HG03469 (cell line): ENCODE measurements around the gene KCNA5.

Source experiments
- ATAC-seq: cut with Tn5 transposase; IDR thresholded peaks from one replicate; pipeline ENCODE4 v1.9.1; 2021; ENCODE audit warnings: mild to moderate bottlenecking, moderate library complexity, moderate number of reproducible peaks; ENCODE audit not compliant: unreplicated experiment

KCNA5 gene

DNA sequence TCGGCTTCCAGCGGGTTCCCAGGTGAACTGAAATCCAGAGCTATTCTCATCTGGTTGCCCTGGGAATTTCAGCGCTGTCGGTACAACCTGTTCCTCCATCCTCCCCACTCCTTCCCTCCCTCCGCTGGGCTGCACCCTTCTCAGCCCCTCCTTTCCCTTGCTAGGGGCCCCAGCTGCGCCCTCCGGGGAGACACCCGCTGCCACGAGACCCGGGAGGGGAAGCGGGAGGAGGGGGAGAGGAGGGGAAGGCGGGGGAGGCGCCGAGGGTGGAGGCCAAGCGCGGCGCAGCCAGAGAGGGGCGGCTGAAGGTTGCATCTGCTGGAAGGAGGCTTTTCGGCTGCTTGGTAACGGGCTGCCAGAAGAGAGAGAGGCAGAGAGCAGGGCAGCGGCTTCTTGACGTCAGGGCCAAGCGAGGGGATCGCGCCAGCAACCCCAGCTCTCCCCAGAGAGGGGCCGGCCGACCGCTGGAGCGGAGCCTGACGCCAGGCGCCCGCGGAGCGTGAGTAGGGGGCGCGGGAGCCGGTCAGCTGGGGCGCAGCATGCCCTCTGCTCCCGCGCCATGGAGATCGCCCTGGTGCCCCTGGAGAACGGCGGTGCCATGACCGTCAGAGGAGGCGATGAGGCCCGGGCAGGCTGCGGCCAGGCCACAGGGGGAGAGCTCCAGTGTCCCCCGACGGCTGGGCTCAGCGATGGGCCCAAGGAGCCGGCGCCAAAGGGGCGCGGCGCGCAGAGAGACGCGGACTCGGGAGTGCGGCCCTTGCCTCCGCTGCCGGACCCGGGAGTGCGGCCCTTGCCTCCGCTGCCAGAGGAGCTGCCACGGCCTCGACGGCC is at the start of gene KCNA5:
TSS of gene KCNA5 (plus strand) at position 291 of the 831 bp plus-strand sequence. CDS start at position 560, 269 bp downstream.
- ATAC-seq = no peak

DNA sequence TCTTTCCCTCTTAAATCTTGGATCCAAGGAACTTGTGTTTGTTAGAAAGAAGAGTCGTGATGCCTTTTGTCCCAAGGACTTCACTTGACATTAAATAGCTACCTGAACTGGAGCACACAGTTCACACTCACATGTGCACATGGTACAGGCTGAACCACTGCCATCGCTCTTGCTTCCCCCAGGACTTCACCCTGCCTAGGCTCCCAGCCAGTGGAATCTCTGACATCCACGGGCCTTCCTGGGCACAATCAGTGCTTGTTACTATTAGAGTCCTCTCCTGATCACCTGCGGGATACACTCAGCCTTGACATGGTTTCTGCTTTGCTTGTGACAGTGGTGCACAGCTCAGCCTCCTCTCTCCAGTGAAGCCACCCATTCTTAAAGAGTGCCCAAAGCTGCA is 49.1 kb upstream of the KCNA5 start:
- ATAC-seq = no peak

- ATAC-seq = no peak
Measured at GRCh38 chr12:4996714-4997113, 47.0 kb upstream of the KCNA5 start.

DNA sequence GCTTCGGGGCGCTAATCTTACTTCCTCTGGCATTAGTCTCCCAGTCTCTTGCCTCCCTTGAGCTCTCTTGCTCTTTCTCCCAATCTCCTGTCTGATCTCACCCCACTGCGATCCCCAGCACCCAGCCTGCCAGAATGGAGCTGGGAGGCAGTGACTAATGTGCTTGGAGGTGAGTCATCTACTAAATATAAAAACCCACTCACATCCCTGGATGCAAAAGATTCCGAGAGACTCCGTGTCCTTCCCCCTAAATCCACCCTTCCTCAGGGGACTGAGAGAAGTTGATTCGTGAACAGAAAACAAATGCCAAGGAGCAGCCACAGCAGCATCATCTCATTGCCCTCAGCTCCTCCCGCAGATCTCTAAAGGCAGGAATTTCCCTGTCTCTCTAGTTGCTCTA is 45.7 kb upstream of the KCNA5 start:
- ATAC-seq = no peak

GRCh38 chr12:5000204-5000603 is 43.5 kb upstream of the KCNA5 start:
- no peak for ATAC-seq

- no peak for ATAC-seq
Measured at GRCh38 chr12:5000658-5001385, 42.9 kb upstream of the KCNA5 start.

GRCh38 chr12:5003025-5003666 is 40.5 kb upstream of the KCNA5 start:
- ATAC-seq = no peak

DNA sequence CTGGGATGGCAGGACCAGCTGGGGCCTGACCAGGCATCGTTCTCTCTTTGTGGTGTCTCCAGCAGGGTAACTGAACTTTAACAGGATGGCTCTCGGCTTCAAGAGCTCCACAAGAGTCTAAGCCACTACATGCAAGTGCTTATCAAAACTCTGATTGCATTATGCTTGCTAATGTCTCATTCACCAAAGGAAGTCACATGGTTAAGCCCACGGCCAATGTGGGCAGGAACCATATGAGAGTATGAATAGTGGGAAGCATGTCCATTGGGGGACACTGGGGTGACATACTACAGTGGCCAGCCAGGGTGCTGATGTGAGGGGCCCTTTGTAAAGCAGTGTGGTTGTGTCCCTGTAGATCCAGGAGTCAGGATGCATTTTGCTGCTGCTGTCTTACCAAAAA is 35.0 kb upstream of the KCNA5 start:
- no peak for ATAC-seq

GRCh38 chr12:5010151-5010550 is 33.5 kb upstream of the KCNA5 start:
- ATAC-seq = no peak

GRCh38 chr12:5012337-5012736 is 31.3 kb upstream of the KCNA5 start:
- ATAC-seq = no peak

GRCh38 chr12:5013266-5013730 is 30.4 kb upstream of the KCNA5 start:
- no peak for ATAC-seq

DNA sequence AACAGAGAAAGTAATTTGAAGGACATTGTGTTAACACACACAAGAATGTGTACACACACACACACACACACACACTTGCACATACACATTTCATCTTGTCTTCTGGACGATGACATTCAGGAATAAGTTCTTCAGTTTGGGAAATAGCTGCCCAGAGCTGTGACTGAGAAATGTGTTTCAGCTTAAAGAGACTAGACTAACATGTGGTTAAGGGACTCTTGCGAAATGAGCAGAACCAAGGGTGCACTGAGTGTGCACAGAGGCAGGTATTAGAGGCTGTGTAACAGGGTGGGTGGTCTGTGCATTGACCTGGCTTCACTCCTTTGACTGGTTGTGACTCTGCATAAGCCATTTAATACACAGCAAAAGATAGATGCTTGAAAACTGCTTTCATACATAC is 29.4 kb upstream of the KCNA5 start:
- no peak for ATAC-seq

DNA sequence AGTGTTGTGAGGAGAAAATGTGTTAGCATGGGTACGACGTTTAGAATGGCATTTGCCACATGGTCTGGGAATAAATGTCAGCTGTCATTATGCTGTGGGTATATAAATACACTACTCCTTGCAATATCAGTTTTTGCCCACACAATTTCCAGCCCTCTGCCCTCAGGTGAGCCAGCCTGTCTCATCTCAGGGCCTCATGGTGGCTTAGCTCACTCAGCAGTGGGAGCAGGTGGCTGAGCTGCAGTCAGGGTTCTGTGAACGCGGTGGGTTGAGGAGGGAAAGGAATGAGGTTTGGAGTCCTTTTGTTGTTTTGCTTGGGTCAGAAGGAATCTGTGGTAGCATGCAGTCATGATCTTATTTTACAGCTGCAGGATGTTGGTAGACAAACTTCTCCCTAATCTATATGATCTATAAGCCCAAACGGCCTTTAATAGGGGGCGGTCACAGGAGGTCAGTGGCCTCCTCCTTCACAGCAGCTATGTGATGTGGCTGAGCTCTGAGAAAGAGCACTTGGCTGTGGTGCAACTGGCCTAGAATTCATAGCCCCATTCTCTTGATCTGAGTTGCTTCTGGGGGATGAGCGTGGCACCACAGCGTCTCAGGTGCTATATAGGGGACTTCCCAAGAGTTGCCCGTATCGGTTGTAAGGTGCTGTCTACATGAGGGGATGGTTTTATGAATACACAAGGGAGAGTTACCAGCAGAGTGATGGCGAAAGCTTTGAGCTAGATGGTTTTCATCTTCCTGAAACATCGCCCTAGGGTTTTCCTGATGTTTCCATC is 27.8 kb upstream of the KCNA5 start:
- ATAC-seq = no peak

- no peak for ATAC-seq
Measured at GRCh38 chr12:5016526-5016925, 27.2 kb upstream of the KCNA5 start.

DNA sequence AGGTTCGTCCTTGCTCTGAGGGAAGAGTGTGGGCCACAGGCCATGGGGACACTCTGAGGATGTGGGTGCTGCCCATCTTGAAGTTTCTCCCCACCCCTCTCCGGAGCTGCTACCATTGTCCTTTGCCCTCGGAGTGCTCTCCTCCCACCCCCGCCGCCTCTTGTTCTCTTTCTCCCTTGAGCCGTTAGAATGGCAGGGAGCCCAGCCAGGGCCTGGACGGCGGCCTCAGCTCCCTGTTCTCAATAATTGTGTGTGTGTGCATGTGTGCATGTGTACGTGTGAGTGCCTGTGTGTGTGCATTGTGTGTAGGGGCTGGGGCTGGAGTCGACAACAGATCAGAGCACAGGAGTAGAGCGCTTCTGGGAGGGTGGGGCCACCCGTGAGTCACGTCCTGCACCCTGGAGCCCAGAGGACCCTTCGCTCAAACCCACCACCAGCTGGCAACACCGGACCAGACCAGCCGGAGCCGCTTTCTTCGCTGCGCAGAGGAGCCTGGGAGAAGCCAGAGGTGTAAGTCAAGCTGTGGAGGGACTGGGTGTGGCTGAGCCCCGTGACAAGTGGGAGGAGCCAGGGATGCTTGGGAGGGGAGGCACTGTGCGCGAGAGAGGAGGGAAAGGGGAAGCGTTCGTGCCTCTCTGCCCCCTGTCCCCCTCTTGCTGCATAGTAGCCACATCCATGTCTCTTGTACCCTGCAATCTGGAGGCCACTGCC is 25.9 kb upstream of the KCNA5 start:
- no peak for ATAC-seq

DNA sequence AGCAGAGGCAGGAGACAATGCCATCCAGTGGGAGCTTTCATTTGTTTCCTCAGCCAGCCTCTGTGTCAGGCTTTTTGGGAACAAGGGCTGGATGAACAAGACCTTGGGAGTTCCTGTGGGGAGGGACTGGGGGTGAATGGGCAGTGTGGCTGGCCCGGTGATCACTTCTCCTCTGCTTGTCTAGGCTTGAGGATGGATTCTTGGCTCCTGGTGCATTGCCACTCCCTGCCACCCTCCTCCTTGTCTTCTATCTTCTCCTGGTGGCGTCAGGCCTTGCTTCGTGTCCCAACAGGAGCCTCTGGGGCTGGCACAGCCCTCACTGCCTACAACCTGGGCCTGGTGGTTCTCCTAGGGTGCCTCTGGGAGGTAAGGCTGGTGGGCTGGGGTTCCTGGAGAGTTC is 25.0 kb upstream of the KCNA5 start:
- no peak for ATAC-seq

- ATAC-seq = no peak
Measured at GRCh38 chr12:5022025-5022424, 21.7 kb upstream of the KCNA5 start.

GRCh38 chr12:5022465-5023061 is 21.1 kb upstream of the KCNA5 start:
- no peak for ATAC-seq

DNA sequence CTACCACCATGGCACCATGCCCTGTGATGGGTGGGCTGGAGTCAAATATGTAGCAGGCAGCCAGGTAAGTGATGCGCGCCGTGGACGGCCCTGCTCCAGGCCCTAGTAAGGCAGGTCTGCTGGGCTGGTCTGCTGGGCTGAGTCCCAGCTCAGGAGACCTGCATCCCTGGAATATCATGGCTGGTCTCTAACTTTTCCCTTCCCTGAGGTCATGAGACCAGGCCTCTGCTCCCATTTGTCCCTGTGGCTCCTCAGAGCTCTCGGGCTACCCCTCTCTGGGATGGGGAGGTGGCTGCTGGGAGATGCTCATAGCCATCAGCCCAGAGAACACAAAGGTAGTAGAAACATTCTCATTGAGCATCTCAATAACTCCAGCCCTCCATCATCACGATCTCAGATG is 19.8 kb upstream of the KCNA5 start:
- no peak for ATAC-seq
